HG03469 (cell line): ENCODE results near the gene OR2J3.
"Not testable (repeated sequence)": the region's sequence is repeated elsewhere in the genome, so short reads cannot be mapped to it uniquely, and the experiment has no call there.

Experiments
- ATAC-seq: cut with Tn5 transposase; IDR thresholded peaks from one replicate; pipeline ENCODE4 v1.9.1; 2021; ENCODE audit warnings: mild to moderate bottlenecking, moderate library complexity, moderate number of reproducible peaks; ENCODE audit not compliant: unreplicated experiment

The OR2J3 gene

DNA sequence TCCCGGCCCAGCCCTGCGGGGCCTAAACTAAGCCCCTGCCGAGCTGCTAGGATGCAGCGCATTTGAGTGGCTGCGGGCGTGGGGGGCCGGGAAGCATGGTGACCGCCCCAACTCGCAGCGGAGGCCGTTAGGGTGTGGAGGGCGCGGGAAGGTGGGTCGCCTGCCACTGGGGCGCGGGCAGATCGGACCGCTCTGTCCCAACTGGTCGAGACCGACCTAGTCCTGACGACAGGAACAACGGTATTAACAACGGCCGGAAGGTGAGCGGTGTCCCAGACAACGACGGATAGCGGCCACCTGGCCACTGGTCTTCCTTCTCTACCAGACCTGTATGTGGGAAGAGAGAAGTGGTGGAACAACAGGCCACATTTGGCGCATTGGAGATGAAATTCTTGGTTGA, 52.1 kb downstream of the OR2J3 start:
- not testable (repeated sequence) for ATAC-seq
